ENCODE results near the gene SYNGR1.

The SYNGR1 gene

DNA sequence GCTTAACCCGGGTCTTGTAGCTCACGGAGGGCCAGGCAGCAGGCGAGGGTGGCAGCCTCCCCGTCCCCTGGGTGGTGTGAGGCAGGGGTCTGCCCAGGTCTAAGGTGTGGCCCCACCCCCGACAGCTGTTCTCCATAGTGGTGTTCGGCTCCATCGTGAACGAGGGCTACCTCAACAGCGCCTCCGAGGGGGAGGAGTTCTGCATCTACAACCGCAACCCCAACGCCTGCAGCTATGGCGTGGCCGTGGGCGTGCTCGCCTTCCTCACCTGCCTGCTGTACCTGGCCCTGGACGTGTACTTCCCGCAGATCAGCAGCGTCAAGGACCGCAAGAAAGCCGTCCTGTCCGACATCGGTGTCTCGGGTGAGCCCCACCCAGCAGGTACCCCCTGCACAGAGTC, 24.4 kb downstream of the SYNGR1 start:
- Histone ChIP-seq H3K27ac (ENCODE audit: low read length) (no peak overlapping the region), H3K36me3 (ENCODE audit: control insufficient read depth in 2 of 2, insufficient read depth in 2 of 2, low read length in 2 of 2) (peaks cover 0 to 16% of the 10 kb centered on the region in 2 donors), H3K4me1 (ENCODE audit: control insufficient read depth, insufficient read depth, low read length) (no peaks in the 10 kb centered on the region), H3K4me3 (ENCODE audit: low read length in 2 of 2) (no peak overlapping the region), H3K9ac (ENCODE audit: low read length in 2 of 2) (no peak overlapping the region), H3K27me3 (ENCODE audit: control insufficient read depth in 1 of 2, insufficient read depth in 2 of 2, low read length in 2 of 2) (no peaks in the 10 kb centered on the region), H3K9me3 (ENCODE audit: control insufficient read depth in 2 of 2, low read length in 2 of 2) (peaks cover 0 to 4% of the 10 kb centered on the region in 2 donors)

DNA sequence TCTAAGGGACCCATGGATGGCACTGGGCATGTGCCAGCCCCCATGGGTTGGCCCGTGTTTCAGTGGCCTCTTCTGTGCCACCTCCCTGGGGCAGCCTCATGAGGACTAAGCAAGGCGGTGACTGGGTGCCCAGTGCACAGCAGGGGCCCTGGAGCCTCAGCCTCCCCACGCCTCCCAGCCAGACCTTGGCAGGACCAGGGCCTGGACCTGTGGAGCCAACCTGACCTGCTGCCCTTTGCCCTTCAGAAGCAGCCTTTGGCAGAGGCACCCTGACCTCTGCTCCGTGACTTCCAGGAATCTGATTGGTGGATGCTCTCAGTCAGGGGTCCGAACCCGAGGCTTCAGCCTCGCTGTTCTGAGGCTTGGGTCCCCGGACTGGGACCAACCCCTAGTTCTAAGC, 25.0 kb downstream of the SYNGR1 start:
- no peaks in the 10 kb centered on the region for H3K4me1 ChIP-seq (ENCODE audit: control insufficient read depth, insufficient read depth, low read length)
- peaks cover 0 to 4% of the 10 kb centered on the region in 2 donors for H3K9me3 ChIP-seq (ENCODE audit: control insufficient read depth in 2 of 2, low read length in 2 of 2)
- peaks cover 0 to 14% of the 10 kb centered on the region in 2 donors for H3K36me3 ChIP-seq (ENCODE audit: control insufficient read depth in 2 of 2, insufficient read depth in 2 of 2, low read length in 2 of 2)
- H3K4me3 ChIP-seq (ENCODE audit: low read length in 2 of 2): no peak overlapping the region
- no peak overlapping the region for H3K27ac ChIP-seq (ENCODE audit: low read length)
- no peaks in the 10 kb centered on the region for H3K27me3 ChIP-seq (ENCODE audit: control insufficient read depth in 1 of 2, insufficient read depth in 2 of 2, low read length in 2 of 2)
- no peak overlapping the region for H3K9ac ChIP-seq (ENCODE audit: low read length in 2 of 2)

DNA sequence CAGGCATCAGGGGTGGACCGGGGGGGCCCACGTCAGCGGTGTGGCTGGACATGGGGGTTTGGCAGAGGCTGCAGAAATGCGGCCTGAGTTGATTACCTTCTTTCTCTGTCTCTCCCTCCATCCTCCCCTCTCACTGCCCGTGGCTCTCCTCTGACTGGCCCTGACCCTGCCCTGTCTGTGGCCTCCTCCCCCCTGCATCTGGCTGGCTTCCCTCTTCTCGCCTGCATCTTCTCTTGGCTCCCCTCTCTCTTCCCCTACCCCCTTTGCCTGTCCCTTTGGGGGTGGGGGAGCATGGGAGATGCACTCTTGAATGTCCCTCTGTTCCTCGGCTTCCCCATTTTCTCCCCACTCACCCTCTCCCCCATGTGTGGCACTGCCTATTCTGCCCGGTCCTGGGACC, 25.9 kb downstream of the SYNGR1 start:
- Histone ChIP-seq H3K27me3 (ENCODE audit: control insufficient read depth in 1 of 2, insufficient read depth in 2 of 2, low read length in 2 of 2) (no peaks in the 10 kb centered on the region), H3K9me3 (ENCODE audit: control insufficient read depth in 2 of 2, low read length in 2 of 2) (peaks cover 0 to 4% of the 10 kb centered on the region in 2 donors), H3K4me1 (ENCODE audit: control insufficient read depth, insufficient read depth, low read length) (no peaks in the 10 kb centered on the region), H3K27ac (ENCODE audit: low read length) (no peak overlapping the region), H3K4me3 (ENCODE audit: low read length in 2 of 2) (no peak overlapping the region), H3K36me3 (ENCODE audit: control insufficient read depth in 2 of 2, insufficient read depth in 2 of 2, low read length in 2 of 2) (peaks cover 0 to 14% of the 10 kb centered on the region in 2 donors), H3K9ac (ENCODE audit: low read length in 2 of 2) (no peak overlapping the region)

DNA sequence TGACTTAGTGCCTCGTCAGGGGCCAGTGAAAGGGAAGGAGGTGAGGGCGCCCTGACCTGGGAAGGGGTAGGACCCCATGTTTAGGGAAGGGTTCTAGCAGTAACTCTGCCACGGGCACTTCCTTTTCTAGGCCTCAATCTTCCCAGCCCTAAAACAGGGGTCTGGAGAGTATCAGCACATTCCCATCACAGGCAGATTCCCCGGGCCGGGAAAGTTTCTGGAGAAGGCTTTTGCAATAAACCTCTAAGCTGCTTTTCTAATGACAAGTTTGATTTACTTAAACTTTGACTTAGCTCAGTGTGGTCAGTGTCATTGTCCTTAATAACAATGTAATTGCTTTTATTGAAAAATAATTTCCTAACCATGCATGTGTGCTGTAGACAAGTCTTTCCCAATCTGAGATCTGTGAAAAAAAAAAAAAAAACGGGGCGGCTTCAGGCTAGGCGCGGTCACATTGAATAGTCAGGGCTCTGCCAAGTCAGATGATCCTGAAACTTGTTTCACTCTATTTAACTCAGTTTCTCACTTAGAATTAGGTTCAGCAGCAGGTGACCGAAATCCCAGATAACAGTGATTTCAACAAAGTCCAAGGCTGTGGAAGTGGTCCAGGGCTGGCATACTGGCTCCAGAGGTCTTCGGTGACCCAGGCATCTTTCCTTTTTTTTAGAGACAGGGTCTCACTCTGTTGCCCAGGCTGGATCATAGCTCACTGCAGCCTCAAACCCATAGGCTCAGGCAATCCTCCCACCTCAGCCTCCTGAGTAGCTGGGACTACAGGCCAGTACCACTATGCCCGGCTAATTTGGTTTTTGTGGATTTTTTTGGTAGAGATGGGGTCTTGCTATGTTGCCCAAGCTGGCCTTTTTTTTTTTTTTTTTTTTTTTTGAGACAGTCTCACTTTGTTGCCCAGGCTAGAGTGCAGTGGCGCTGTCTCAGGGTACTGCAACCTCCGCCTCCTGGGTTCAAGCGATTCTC, 30.3 kb downstream of the SYNGR1 start:
- Histone ChIP-seq H3K27ac (ENCODE audit: low read length) (no peak overlapping the region), H3K36me3 (ENCODE audit: control insufficient read depth in 2 of 2, insufficient read depth in 2 of 2, low read length in 2 of 2) (peaks cover 0 to 13% of the 10 kb centered on the region in 2 donors), H3K9me3 (ENCODE audit: control insufficient read depth in 2 of 2, low read length in 2 of 2) (no peaks in the 10 kb centered on the region), H3K9ac (ENCODE audit: low read length in 2 of 2) (no peak overlapping the region), H3K27me3 (ENCODE audit: control insufficient read depth in 1 of 2, insufficient read depth in 2 of 2, low read length in 2 of 2) (peaks cover 3 to 8% of the 10 kb centered on the region in 2 donors), H3K4me1 (ENCODE audit: control insufficient read depth, insufficient read depth, low read length) (no peaks in the 10 kb centered on the region), H3K4me3 (ENCODE audit: low read length in 2 of 2) (no peak overlapping the region)

DNA sequence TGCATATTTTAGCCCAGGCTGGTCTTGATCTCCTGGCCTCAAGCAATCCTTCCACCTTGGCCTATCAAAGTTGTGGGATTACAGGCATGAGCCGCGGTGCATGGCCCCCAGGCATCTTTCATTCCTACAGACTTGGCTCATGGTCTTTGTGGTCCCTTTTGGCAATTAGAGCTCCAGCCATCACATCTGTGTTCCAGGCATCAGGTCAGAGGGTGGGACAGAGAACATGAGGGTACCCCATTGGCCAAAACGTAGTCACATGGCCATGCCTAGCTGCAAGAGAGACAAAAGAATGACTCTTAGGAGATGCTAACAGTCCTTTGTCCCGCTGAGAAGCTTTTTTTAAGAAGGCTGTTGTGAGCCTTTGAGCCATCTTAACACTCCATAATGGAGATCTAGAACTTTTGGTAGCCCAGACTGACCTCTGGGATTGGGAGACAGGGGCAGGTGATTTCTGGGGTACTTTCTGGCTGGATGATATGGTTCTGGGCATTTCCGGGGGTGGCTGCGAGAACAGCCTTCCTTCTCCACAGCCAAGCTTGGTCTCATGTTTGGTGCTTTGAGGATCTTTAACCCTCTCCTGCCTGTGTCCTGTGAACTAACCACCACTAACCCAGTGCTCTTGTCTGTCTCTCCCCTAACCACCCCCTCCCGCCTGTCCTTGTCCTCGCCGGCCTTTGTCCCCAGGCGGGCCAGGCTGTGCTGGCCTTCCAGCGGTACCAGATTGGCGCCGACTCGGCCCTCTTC, 31.4 kb downstream of the SYNGR1 start:
- Histone ChIP-seq H3K4me1 (ENCODE audit: control insufficient read depth, insufficient read depth, low read length) (no peaks in the 10 kb centered on the region), H3K4me3 (ENCODE audit: low read length in 2 of 2) (no peak overlapping the region), H3K27ac (ENCODE audit: low read length) (no peak overlapping the region), H3K9ac (ENCODE audit: low read length in 2 of 2) (no peak overlapping the region), H3K36me3 (ENCODE audit: control insufficient read depth in 2 of 2, insufficient read depth in 2 of 2, low read length in 2 of 2) (peaks cover 0 to 11% of the 10 kb centered on the region in 2 donors), H3K27me3 (ENCODE audit: control insufficient read depth in 1 of 2, insufficient read depth in 2 of 2, low read length in 2 of 2) (peaks cover 3 to 10% of the 10 kb centered on the region in 2 donors), H3K9me3 (ENCODE audit: control insufficient read depth in 2 of 2, low read length in 2 of 2) (no peaks in the 10 kb centered on the region)

DNA sequence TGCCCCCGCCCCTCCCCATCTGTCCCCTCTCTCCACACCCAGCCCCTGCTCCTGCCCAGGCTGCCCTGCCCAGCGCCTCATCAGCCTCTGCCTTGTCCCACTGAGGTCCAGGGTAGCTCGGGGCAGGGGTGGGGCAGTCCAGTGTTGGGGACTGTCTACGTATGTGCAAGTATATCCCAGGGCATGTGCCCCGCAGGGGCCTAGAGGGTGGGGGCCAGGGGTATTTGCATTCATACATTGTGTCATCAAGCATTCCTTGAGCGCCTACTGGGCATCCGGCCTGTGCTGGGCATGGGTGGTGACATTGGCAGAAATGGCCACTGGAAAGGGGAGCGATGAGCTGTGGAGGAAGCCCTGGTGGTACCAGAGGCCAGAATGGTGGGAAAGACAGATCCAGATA, 32.1 kb downstream of the SYNGR1 start:
- Histone ChIP-seq H3K9ac (ENCODE audit: low read length in 2 of 2) (no peak overlapping the region), H3K27me3 (ENCODE audit: control insufficient read depth in 1 of 2, insufficient read depth in 2 of 2, low read length in 2 of 2) (peaks cover 3 to 10% of the 10 kb centered on the region in 2 donors), H3K27ac (ENCODE audit: low read length) (no peak overlapping the region), H3K36me3 (ENCODE audit: control insufficient read depth in 2 of 2, insufficient read depth in 2 of 2, low read length in 2 of 2) (peaks cover 0 to 11% of the 10 kb centered on the region in 2 donors), H3K4me3 (ENCODE audit: low read length in 2 of 2) (no peak overlapping the region), H3K9me3 (ENCODE audit: control insufficient read depth in 2 of 2, low read length in 2 of 2) (no peaks in the 10 kb centered on the region), H3K4me1 (ENCODE audit: control insufficient read depth, insufficient read depth, low read length) (no peaks in the 10 kb centered on the region)

DNA sequence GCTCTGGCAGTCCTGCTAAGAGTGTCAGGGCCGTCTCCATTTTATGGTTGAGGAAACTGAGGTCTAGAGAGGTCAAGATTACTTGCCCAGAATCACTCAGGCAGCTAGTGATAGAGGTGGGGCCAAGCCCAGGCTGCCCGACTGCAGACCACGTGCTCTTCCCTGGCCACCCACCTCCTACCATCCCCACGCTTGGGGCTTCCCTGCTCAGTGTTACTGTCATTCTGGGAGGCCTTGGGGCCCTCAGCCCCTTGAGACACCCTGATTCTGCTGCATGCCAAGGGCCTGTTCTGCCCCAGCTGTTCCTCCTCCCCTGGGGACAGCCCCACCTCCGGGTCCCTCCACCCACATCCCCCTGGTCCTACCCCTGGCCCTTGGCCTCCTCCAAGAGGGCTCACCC, 32.6 kb downstream of the SYNGR1 start:
- Histone ChIP-seq H3K9me3 (ENCODE audit: control insufficient read depth in 2 of 2, low read length in 2 of 2) (no peaks in the 10 kb centered on the region), H3K27me3 (ENCODE audit: control insufficient read depth in 1 of 2, insufficient read depth in 2 of 2, low read length in 2 of 2) (peaks cover 3 to 10% of the 10 kb centered on the region in 2 donors)

DNA sequence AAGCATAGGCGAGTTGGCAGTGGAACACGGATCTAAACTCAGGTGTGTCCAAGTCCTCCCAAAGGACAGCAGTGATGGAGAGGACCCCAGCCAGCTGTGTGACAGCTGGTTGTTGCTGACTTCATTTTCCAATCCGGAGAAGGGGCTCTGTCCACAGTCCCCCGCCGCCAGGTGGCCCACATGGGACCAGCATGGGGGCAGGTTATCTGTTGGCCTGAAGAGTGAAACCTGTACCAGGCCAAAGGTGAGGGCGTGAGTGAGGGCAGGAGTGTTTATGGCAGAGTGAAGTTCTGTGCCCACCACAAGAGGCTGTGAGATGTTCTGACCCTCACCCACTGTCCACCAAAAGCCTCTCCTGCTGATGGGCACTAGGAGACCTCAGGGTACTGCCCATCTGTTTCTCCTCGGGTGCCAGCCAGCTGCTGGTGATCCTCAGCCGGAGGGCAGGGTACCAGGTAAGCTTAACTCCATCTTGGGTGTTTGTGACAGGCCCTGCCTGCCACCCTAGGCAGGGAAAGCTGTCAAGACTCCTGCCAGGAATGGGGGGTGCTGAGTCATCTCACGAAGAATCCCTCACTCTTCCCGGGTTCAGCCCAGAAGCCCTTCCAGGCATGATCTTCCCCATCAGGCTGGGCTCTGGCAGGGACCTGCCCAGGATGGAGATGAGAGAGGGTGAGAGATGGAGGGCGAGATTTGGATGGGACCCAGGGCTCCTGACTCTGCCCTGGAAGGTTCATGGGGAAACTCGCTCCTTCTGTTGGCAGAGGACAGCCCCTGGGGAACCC, 34.2 kb downstream of the SYNGR1 start:
- Histone ChIP-seq H3K36me3 (ENCODE audit: control insufficient read depth in 2 of 2, insufficient read depth in 2 of 2, low read length in 2 of 2) (no peaks in the 10 kb centered on the region), H3K9ac (ENCODE audit: low read length in 2 of 2) (no peak overlapping the region), H3K4me1 (ENCODE audit: control insufficient read depth, insufficient read depth, low read length) (peaks cover 7% of the 10 kb centered on the region), H3K4me3 (ENCODE audit: low read length in 2 of 2) (no peak overlapping the region), H3K27ac (ENCODE audit: low read length) (no peak overlapping the region), H3K27me3 (ENCODE audit: control insufficient read depth in 1 of 2, insufficient read depth in 2 of 2, low read length in 2 of 2) (peaks cover 3 to 10% of the 10 kb centered on the region in 2 donors), H3K9me3 (ENCODE audit: control insufficient read depth in 2 of 2, low read length in 2 of 2) (no peaks in the 10 kb centered on the region)

More for the DNA sequence above, 32.6 kb downstream of the SYNGR1 start:
- Histone ChIP-seq H3K9ac (ENCODE audit: low read length in 2 of 2) (no peak overlapping the region), H3K36me3 (ENCODE audit: control insufficient read depth in 2 of 2, insufficient read depth in 2 of 2, low read length in 2 of 2) (peaks cover 0 to 9% of the 10 kb centered on the region in 2 donors), H3K4me3 (ENCODE audit: low read length in 2 of 2) (no peak overlapping the region), H3K27ac (ENCODE audit: low read length) (no peak overlapping the region), H3K4me1 (ENCODE audit: control insufficient read depth, insufficient read depth, low read length) (no peaks in the 10 kb centered on the region)

DNA sequence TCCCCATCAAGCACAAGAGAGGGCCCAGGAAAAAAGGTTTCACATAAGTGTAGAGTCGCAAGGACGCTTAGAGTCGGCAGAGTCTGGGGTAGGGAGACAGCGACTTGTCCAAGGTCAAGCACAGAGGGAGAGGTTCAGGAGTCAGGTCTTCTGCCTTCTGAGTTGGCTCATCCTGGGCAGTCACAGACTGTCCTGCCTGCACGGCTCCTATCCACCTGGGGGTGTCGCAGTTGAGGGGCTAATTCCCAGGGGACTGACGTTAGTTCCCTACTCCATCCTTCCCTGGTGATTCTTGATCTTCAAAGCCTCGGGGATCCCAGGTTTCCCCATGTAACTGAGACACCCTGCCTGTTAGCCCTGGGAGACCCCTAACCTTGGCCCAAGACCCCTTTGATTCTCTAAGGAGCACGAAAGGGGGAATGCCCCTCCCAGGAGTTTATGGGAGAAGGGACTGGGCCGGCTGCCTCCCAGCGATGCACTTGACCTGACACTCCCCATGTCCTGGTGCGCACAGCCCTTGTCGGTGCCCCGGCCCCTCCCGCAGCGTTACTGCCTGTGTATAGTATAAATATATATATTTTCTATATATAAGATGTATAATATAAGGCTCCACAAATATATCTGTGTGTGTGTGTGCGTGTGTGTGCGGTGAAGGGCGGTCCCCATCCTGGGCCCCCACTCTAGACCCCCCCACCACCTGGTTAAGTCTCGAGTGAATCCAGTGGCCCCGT, 35.1 kb downstream of the SYNGR1 start:
- H3K9me3 ChIP-seq (ENCODE audit: control insufficient read depth in 2 of 2, low read length in 2 of 2): no peaks in the 10 kb centered on the region

More for the DNA sequence above, 35.1 kb downstream of the SYNGR1 start:
- Histone ChIP-seq H3K36me3 (ENCODE audit: control insufficient read depth in 2 of 2, insufficient read depth in 2 of 2, low read length in 2 of 2) (no peaks in the 10 kb centered on the region), H3K4me1 (ENCODE audit: control insufficient read depth, insufficient read depth, low read length) (peaks cover 7% of the 10 kb centered on the region), H3K27me3 (ENCODE audit: control insufficient read depth in 1 of 2, insufficient read depth in 2 of 2, low read length in 2 of 2) (peaks cover 3 to 10% of the 10 kb centered on the region in 2 donors), H3K9ac (ENCODE audit: low read length in 2 of 2) (no peak overlapping the region), H3K4me3 (ENCODE audit: low read length in 2 of 2) (no peak overlapping the region), H3K27ac (ENCODE audit: low read length) (no peak overlapping the region)

Measured in stomach smooth muscle (tissue), 2 donors.